ENCODE results near the gene RPL3.

RPL3 gene

DNA sequence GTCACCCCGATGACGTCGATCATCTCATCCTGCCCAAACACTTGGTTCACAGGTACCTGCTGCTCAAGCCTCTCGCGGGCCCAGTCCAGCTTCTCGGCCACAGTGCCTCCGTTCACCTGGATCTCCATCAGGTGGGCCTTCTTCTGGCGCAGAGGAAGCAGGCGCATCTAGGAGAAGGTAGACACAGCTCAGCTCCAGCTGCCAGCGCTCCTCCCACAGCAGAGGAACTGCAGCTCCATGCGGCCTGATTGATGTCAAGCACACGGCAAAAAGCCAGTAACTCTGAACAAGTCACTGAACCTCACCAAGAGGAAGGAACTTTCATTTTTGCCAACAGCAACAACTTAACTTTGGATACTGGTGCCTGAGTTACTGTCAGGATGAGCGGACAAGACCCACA, 4.0 kb downstream of the RPL3 start:
- H3K9ac ChIP-seq (ENCODE audit: low read depth, low read length) = peak overlapping the region; percentile 49
- H3K27me3 ChIP-seq (ENCODE audit: insufficient read depth, low read length) = no peaks in the 10 kb centered on the region
- peaks cover 76% of the 10 kb centered on the region for H3K36me3 ChIP-seq (ENCODE audit: insufficient read depth, low read length)
- H3K4me1 ChIP-seq (ENCODE audit: insufficient read depth, low read length) = peaks cover 12% of the 10 kb centered on the region; the same call in 1 of the 2 replicates
- no peaks in the 10 kb centered on the region for H3K9me3 ChIP-seq (ENCODE audit: insufficient read depth, low read depth, low read length)
- WGBS = 94% methylated on average over 13 of the region's 13 CpGs
- peak overlapping the region; percentile 99; the same call in 1 of the 2 replicates for H3K27ac ChIP-seq (ENCODE audit: low read depth, low read length)
- H3K4me3 ChIP-seq (ENCODE audit: low read length) = peak overlapping the region; percentile 31; the same call in 1 of the 2 replicates

DNA sequence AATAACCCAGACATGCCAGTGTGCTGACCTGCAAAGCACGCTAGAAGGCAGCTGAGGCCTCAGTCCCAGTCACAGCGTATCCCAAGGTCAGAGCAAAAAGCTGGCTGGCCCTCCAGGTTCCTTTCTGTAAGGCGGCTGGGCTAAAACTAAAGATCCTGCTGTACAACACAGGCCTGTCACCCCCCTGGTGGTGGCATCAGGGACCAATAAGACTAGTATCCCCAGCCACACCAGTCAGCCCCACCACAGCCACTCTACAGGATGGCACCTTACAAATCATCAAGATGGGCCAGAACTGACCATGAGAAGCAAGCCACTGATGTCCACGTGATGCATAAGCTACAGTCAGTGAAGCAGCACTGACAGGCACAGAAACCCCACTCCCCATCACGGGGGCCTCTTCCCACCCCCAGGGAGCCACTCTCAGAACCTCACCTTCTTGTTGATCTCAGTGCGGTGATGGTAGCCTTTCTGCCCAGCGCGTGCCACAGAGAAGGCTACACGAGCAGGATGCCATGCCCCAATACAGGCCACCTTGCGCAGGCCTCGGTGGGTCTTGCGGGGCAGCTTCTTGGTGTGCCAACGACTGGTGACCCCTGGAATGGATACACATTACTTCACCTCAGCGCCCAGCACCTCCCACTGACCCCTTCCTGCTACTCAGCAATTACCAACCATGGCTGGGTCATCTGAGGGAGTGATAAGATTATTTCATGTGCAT, 5.0 kb downstream of the RPL3 start:
- Histone ChIP-seq H3K36me3 (ENCODE audit: insufficient read depth, low read length) (peaks cover 76% of the 10 kb centered on the region), H3K27me3 (ENCODE audit: insufficient read depth, low read length) (no peaks in the 10 kb centered on the region), H3K9me3 (ENCODE audit: insufficient read depth, low read depth, low read length) (no peaks in the 10 kb centered on the region), H3K9ac (ENCODE audit: low read depth, low read length) (no peak overlapping the region), H3K27ac (ENCODE audit: low read depth, low read length) (peak overlapping the region; percentile 50; the same call in 1 of the 2 replicates), H3K4me1 (ENCODE audit: insufficient read depth, low read length) (peaks cover 17% of the 10 kb centered on the region), H3K4me3 (ENCODE audit: low read length) (no peak overlapping the region; the same call in 1 of the 2 replicates)
- WGBS = 94% methylated on average over 14 of the region's 14 CpGs

DNA sequence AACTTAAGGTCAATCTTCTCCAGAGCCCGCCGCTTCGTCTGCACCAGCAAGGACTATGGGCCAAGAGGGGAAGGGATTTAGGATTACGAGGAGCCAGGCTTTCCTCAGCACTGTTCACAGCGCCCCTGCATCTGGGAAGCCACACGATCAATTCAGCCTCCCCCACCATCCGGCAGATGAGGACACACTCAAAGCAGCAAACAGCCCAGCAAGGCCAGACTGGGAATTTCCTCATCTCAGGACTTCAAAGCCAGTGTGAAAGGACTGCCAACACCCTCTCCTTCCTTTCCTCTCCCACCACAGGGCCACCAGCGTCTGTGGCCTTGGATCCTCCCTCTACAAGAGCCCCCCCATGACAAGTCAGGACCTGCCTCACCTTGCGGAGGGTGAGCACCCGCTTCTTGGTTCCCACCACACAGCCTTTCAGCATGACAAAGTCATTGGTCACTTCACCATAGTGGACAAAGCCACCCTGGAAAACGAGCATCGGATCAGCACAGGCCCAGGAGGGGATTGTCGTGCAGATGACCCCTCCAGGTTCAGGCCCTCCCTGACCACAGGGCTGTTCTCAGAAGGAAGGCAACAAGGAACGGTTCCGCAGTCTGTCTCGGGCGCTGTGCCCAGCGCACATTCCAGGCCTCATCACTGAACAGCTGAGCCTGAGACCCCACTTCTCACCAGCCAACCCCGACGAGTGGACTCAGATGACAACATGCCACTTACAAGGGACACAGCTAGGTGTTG, 6.0 kb downstream of the RPL3 start:
- Histone ChIP-seq H3K9me3 (ENCODE audit: insufficient read depth, low read depth, low read length) (no peaks in the 10 kb centered on the region), H3K27ac (ENCODE audit: low read depth, low read length) (peak overlapping the region; percentile 50; the same call in 1 of the 2 replicates), H3K27me3 (ENCODE audit: insufficient read depth, low read length) (no peaks in the 10 kb centered on the region), H3K36me3 (ENCODE audit: insufficient read depth, low read length) (peaks cover 70% of the 10 kb centered on the region), H3K4me1 (ENCODE audit: insufficient read depth, low read length) (peaks cover 27% of the 10 kb centered on the region), H3K4me3 (ENCODE audit: low read length) (no peak overlapping the region), H3K9ac (ENCODE audit: low read depth, low read length) (no peak overlapping the region)
- 93% methylated on average over 20 of the region's 20 CpGs for WGBS

DNA sequence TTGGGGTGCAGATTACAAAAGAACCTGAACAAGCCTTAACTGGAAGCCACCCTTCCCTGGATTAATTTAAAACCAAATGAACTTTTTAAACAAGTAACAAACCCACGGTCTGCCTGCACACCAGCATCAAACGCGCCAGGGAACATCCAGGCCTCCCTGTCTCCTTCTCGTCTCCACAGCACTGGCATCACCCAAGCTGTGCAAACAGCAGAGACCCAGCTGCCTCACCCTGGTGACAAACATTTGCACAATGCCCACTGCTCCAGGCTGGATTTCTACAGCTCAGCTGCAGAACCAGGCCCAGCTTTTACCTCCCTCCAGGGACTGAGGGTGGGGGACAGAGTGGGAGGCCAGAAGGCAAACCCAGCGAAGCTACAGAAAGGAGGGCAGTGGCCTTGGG, 7.0 kb downstream of the RPL3 start:
- Histone ChIP-seq H3K36me3 (ENCODE audit: insufficient read depth, low read length) (peaks cover 59% of the 10 kb centered on the region), H3K9ac (ENCODE audit: low read depth, low read length) (no peak overlapping the region), H3K27me3 (ENCODE audit: insufficient read depth, low read length) (no peaks in the 10 kb centered on the region), H3K4me3 (ENCODE audit: low read length) (no peak overlapping the region), H3K27ac (ENCODE audit: low read depth, low read length) (peak overlapping the region; percentile 22; the same call in 1 of the 2 replicates), H3K4me1 (ENCODE audit: insufficient read depth, low read length) (peaks cover 21% of the 10 kb centered on the region), H3K9me3 (ENCODE audit: insufficient read depth, low read depth, low read length) (no peaks in the 10 kb centered on the region)
- 95% methylated on average over 5 of the region's 5 CpGs for WGBS

DNA sequence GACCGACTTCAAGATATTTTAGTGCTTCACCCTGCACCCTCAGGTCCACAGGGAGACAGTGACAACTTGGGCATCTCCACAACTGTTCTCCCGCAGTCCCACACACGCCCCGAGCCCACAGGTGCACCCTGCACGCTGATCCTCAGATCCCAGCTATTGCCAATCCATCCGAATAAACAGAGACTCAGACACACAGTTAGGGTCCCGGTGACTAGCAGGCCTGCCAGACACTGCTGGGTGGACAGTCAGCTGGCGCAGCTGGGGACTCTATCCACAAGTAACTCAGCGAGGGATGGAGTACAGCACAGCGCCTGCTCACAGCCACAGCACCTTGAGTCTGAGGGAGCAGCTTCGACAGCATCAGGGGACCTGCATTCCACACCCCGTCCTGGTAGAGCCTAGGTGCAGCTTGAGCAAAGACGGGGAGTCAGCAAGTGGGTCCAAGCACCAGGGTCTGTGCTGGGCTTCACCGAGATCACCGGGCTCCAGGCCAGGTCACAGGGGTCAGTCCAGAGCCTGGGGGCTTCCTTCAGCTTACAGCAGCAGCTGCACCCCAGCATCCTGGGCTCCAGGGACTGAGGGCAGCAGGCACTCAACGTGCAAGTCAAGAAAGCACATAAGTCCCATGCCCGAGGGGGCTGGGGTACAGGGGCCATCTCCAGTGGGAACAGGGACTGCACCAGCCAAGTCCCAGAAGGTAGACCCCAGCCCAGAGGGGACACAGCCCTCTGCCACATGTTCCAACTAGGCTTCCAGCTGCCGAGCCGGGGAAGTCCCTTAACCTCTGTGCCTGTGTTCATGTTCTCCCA, 7.6 kb downstream of the RPL3 start:
- WGBS = 89% methylated on average over 19 of the region's 19 CpGs
- Histone ChIP-seq H3K9ac (ENCODE audit: low read depth, low read length) (no peak overlapping the region), H3K27me3 (ENCODE audit: insufficient read depth, low read length) (no peaks in the 10 kb centered on the region), H3K27ac (ENCODE audit: low read depth, low read length) (peak overlapping the region; percentile 27; the same call in 1 of the 2 replicates), H3K4me1 (ENCODE audit: insufficient read depth, low read length) (peaks cover 20% of the 10 kb centered on the region), H3K4me3 (ENCODE audit: low read length) (no peak overlapping the region), H3K9me3 (ENCODE audit: insufficient read depth, low read depth, low read length) (no peaks in the 10 kb centered on the region), H3K36me3 (ENCODE audit: insufficient read depth, low read length) (peaks cover 53% of the 10 kb centered on the region)

DNA sequence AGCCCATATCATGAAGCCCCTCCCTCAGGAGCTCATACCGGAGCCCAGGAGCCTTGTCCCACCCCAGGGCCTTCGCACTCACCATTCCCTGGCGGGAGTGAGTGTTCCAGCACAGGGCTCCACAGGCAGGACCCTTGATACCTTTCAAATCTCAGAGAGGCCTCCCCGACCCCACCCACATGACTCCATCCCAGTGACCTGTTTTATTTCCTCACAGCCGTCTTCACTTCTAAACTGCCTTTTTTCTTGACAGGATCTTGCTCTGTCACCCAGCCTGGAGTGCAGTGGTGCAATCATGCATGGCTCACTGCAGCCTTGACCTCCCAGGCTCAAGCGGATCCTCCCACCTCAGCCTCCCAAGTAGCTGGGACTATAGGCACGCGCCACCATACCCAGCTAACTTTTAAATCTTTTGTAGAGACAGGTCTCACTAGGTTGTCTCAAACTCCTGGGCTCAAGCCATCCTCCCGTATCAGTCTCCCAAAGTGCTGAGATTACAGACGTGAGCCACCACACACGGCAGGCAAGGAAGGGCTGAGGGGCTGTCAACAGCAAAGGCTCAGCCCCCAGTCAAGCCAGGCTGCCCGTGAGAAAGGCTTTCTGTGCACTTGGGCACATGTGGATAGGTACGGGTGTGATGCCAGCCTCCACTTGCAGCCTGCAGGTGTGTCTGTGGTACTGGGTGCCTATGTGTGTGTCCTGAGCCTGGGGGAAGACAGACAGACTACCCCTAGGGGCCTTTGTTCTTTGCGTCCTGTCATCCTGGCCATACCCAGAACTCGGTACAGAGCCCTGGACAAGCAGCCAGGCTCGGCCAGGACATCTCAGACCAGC, 9.3 kb downstream of the RPL3 start:
- Histone ChIP-seq H3K27ac (ENCODE audit: low read depth, low read length) (peak overlapping the region; percentile 48), H3K27me3 (ENCODE audit: insufficient read depth, low read length) (no peaks in the 10 kb centered on the region), H3K9ac (ENCODE audit: low read depth, low read length) (no peak overlapping the region), H3K4me1 (ENCODE audit: insufficient read depth, low read length) (peaks cover 17% of the 10 kb centered on the region), H3K36me3 (ENCODE audit: insufficient read depth, low read length) (peaks cover 36% of the 10 kb centered on the region), H3K4me3 (ENCODE audit: low read length) (no peak overlapping the region), H3K9me3 (ENCODE audit: insufficient read depth, low read depth, low read length) (no peaks in the 10 kb centered on the region)
- 75% methylated on average over 16 of the region's 16 CpGs for WGBS

DNA sequence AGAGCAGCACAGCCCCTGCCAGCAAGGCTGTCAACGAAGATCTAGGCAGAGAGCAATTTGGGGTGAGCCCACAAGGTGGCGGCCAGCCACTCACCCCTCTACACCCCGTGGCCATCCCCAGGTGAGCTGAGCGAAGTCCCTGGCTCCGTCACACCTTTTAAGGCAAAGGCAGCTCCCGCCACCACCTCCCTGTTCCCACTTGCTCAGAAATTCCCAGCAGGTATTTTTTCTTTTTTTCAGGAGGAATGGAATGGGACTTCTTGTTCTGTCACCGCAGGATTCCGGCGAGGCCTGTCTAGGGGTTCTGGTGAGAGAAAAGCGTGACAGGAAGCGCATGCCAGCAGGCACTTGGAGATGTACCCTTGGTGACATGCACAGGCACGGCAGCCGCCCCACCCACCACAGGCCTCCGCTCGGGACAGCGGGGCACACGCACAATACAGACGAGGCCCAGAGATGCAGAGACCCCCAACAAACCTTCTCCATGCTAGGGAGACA, 10.0 kb downstream of the RPL3 start:
- Histone ChIP-seq H3K36me3 (ENCODE audit: insufficient read depth, low read length) (peaks cover 30% of the 10 kb centered on the region), H3K4me1 (ENCODE audit: insufficient read depth, low read length) (peaks cover 17% of the 10 kb centered on the region), H3K9ac (ENCODE audit: low read depth, low read length) (no peak overlapping the region; the same call in 1 of the 2 replicates), H3K27me3 (ENCODE audit: insufficient read depth, low read length) (no peaks in the 10 kb centered on the region), H3K9me3 (ENCODE audit: insufficient read depth, low read depth, low read length) (no peaks in the 10 kb centered on the region), H3K27ac (ENCODE audit: low read depth, low read length) (peak overlapping the region; percentile 48), H3K4me3 (ENCODE audit: low read length) (no peak overlapping the region)
- WGBS = 34% methylated on average over 18 of the region's 18 CpGs

DNA sequence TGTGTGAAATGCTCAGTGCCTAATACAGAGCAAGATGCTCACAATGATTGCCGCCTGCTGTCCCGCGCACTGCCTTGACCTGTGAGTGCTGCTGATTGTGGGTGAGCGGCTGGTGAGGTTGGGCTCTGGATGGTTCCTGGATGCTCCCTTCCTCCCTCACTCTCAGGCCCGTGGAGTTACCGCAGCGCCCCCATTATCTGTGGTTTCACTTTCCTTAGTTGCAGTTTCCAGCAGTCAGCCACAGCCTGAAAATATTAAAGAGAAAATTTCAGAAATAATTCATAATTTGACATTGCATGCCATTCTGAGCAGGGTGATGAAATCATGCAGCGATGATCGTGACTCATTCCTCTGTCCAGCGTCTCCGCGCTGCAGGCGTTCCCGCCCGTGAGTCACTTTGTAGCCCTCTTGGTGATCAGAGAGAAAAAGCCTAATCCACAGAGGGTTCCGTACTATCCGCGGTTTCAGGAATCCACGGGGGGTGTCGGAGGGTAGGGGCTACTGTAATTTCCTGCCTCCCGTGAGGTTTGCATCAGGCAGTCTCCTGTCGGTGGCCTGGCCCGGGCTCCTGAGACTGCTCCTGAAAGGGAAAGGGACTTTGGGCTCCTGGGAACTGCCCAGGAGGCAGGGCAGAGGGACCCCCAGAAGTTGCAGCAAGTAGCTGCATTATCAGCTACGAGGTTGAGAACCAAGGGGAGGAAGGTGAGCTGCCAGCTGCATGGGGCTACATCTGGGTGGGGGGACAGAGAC, 10.6 kb downstream of the RPL3 start:
- Histone ChIP-seq H3K9me3 (ENCODE audit: insufficient read depth, low read depth, low read length) (no peaks in the 10 kb centered on the region), H3K4me3 (ENCODE audit: low read length) (no peak overlapping the region), H3K27ac (ENCODE audit: low read depth, low read length) (peak overlapping the region; percentile 46; the same call in 1 of the 2 replicates), H3K9ac (ENCODE audit: low read depth, low read length) (no peak overlapping the region; the same call in 1 of the 2 replicates), H3K4me1 (ENCODE audit: insufficient read depth, low read length) (peaks cover 17% of the 10 kb centered on the region), H3K36me3 (ENCODE audit: insufficient read depth, low read length) (peaks cover 23% of the 10 kb centered on the region), H3K27me3 (ENCODE audit: insufficient read depth, low read length) (no peaks in the 10 kb centered on the region)
- WGBS = 53% methylated on average over 24 of the region's 24 CpGs

DNA sequence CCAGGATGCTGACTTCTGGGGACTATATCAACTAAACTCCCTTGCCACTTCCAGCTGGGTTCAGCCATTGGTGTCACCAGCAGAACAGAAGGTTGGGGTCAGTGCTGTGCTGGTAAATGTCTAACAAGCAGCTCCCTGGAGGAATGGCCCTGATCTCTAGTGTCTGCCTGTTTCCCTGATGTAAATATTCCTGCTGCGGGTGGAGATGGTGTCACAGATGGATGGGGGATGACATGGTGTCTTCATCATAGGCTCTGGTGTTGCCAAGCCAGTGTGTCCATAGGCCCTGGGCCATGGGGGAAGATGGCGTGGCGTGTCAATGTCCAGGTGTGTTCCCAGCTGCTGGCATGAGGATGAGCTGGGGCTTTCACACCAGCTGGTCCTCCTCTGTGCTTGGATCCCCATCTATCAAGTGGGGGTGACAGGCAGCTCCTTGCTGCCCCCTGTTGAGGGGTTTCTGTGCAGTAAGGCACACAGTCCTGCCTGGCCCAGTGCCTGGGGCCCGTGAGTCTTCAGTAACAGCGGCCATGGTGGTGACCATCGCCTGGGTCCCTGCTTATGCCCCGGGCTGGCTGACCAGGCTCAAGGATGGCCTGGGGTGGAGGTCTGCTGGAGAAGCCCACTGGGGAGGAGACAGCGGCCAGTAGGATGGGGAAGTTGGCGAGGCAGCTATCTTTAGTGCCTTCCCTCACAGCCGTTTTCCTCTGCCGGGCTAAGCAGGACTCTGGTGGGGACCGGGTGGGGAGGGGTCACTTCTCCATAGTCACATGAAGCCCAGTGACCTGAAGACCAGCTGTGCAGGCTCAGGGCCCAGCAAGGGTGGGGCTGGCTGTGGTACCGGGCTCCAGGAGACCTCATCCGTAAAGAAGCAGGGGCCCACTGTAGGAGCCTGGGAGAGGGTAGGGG, 12.7 kb downstream of the RPL3 start:
- H3K36me3 ChIP-seq (ENCODE audit: insufficient read depth, low read length) = peaks cover 2% of the 10 kb centered on the region

More for the DNA sequence above, 12.7 kb downstream of the RPL3 start:
- Histone ChIP-seq H3K9ac (ENCODE audit: low read depth, low read length) (no peak overlapping the region), H3K27ac (ENCODE audit: low read depth, low read length) (no peak overlapping the region), H3K4me3 (ENCODE audit: low read length) (no peak overlapping the region), H3K4me1 (ENCODE audit: insufficient read depth, low read length) (peaks cover 17% of the 10 kb centered on the region), H3K9me3 (ENCODE audit: insufficient read depth, low read depth, low read length) (peaks cover 3% of the 10 kb centered on the region; the same call in 1 of the 2 replicates), H3K27me3 (ENCODE audit: insufficient read depth, low read length) (no peaks in the 10 kb centered on the region)
- WGBS = 91% methylated on average over 14 of the region's 14 CpGs
